Measurements from ENCODE around the gene WASF3.
"Not testable (repeated sequence)": the region's sequence is repeated elsewhere in the genome, so short reads cannot be mapped to it uniquely, and the experiment has no call there.

The WASF3 gene

GRCh38 chr13:26618726-26619125 lies 61.2 kb downstream of the WASF3 start:
- H3K4me3 ChIP-seq (ENCODE audit: low read depth, low read length), result no peak overlapping the region
- no peak for DNase-seq (ENCODE audit: low read depth)

- peak; percentile 45 for DNase-seq (ENCODE audit: low read depth)
- no peak overlapping the region for H3K4me3 ChIP-seq (ENCODE audit: low read depth, low read length)
These were observed 61.9 kb downstream of the WASF3 start for GRCh38 chr13:26619358-26619757.

GRCh38 chr13:26621731-26622401 lies 64.4 kb downstream of the WASF3 start:
- DNase-seq (ENCODE audit: low read depth), result no peak
- H3K4me3 ChIP-seq (ENCODE audit: low read depth, low read length), result no peak overlapping the region

DNA sequence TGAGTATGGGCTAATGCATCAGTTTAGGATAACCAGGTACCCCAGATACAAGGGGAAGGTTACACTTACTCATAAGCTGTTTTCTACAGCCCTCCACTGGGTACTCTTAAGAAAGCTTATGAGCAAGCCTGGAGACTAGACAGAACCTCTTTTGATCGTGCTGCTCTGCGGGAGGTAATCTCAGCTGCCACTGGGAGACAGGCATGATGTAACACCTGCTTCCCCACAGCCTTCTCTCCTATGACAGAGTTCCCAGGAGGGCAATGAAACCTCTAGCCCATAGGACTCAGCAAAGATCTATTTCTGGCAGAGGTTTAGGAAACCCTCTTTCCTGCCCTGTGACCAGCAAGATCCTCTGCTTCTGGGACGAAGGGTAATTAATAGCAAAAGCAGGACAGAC lies 65.6 kb downstream of the WASF3 start:
- peak; percentile 19 for DNase-seq (ENCODE audit: low read depth)
- H3K4me3 ChIP-seq (ENCODE audit: low read depth, low read length), result no peak overlapping the region

DNA sequence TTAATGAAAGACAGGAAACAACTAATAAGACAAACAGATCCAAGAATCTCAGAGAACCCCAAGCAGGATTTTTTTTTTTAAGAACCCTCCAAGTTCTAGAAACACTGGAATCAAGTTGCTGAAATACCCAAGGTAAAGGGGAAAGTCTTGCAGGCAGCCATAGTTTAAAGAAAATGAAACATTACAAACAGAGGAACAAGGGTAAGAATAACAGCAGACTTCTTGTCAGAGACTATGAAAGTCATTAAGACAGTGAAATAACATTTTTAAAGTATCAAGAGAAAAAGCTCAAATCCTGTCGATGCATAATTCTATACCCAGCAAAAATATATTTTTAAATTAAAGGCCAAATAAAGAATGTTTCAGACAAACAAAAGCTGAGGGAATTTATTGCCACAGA lies 67.1 kb downstream of the WASF3 start:
- no peak for DNase-seq (ENCODE audit: low read depth)
- H3K4me3 ChIP-seq (ENCODE audit: low read depth, low read length), result no peak overlapping the region

GRCh38 chr13:26626271-26626670 lies 68.8 kb downstream of the WASF3 start:
- no peak for DNase-seq (ENCODE audit: low read depth)
- H3K4me3 ChIP-seq (ENCODE audit: low read depth, low read length), result no peak overlapping the region

DNA sequence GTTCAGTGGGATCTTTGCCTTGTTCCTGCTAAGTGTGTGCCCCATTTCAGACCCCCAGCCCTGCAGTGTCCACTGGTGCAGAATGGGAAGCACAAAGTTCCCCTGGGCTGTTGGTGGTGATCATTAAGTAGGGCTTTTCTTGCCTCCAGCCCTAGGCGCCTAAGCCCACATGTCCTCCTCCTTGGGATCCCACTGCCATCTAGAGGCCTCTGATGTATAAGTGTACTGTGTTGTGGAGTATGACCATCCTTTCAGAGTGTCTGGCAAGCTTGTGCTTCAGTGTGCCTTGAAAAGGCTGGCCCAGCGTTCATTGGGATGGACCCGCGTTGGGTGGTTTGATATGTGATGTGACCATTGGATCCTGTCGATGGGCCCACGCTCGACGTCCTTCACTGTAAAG lies 71.2 kb downstream of the WASF3 start:
- H3K4me3 ChIP-seq (ENCODE audit: low read depth, low read length), result no peak overlapping the region

GRCh38 chr13:26629260-26629825 lies 71.9 kb downstream of the WASF3 start:
- no peak for DNase-seq (ENCODE audit: low read depth)
- no peak overlapping the region for H3K4me3 ChIP-seq (ENCODE audit: low read depth, low read length)

More for the DNA sequence above, 71.2 kb downstream of the WASF3 start:
- no peak for DNase-seq (ENCODE audit: low read depth)

GRCh38 chr13:26635634-26636033 lies 78.2 kb downstream of the WASF3 start:
- not testable (repeated sequence) for DNase-seq (ENCODE audit: low read depth); H3K4me3 ChIP-seq (ENCODE audit: low read depth, low read length)

DNA sequence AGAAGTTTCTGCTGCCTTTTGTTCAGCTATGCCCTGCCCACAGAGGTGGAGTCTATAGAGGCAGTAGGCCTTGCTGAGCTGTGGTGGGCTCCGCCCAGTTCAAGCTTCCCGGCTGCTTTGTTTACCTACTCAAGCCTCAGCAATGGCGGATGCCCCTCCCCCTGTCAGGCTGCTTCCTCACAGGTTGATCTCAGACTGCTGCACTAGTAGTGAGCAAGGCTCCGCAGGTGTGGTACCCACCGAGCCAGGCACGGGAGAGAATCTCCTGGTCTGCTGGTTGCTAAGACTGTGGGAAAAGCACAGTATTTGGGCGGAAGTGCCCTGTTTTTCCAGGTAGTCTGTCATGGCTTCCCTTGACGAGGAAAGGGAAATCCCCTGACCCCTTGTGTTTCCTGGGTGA lies 78.6 kb downstream of the WASF3 start:
- not testable (repeated sequence) for DNase-seq (ENCODE audit: low read depth); H3K4me3 ChIP-seq (ENCODE audit: low read depth, low read length)

- no peak overlapping the region for H3K4me3 ChIP-seq (ENCODE audit: low read depth, low read length)
- DNase-seq (ENCODE audit: low read depth), result no peak
These were observed 89.1 kb downstream of the WASF3 start for GRCh38 chr13:26646603-26647002.

- DNase-seq (ENCODE audit: low read depth), result no peak
- H3K4me3 ChIP-seq (ENCODE audit: low read depth, low read length), result no peak overlapping the region
These were observed 93.8 kb downstream of the WASF3 start for GRCh38 chr13:26651234-26651633.

GRCh38 chr13:26653310-26653709 lies 95.8 kb downstream of the WASF3 start:
- peak; percentile 62 for DNase-seq (ENCODE audit: low read depth)
- no peak overlapping the region for H3K4me3 ChIP-seq (ENCODE audit: low read depth, low read length)

DNA sequence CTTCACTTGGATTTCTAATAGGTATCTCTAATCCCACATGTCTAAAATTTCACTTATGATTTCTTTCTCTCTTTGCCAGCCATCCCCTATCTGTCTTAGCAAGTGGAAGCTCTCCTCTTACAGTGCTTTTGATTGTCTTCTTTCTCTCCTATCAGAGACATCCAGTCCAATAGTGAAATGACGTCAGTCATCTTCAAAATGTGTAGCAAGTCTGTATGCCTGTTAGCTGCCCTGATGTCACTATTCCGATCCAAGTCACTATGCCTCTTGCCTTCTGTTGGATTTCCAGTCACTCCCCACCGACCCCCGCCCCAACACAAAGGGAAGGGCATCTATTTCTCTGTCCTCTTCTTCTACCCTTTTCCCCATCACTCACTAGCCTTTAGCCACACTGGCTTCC lies 96.4 kb downstream of the WASF3 start:
- DNase-seq (ENCODE audit: low read depth), result no peak
- H3K4me3 ChIP-seq (ENCODE audit: low read depth, low read length), result no peak overlapping the region

DNA sequence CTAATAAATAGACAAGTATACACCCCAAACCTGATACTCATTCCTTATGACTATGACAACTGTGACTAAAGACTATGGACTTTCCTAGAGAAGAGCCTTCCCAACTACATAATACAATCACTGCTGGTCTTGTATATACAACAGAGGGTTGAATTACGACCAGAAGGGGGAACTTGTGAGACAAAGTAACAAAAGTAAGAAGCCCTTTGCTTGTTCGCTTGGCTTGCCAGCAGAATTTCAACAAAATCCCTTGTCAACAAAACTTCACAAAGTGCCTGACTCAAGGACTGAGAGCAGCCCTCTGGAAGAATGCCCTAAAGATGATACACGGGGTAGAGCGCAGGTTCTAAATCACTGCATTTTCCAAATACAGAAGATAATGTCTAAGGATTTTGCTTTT lies 99.4 kb downstream of the WASF3 start:
- H3K4me3 ChIP-seq (ENCODE audit: low read depth, low read length), result no peak overlapping the region
- peak; percentile 25 for DNase-seq (ENCODE audit: low read depth)

DNA sequence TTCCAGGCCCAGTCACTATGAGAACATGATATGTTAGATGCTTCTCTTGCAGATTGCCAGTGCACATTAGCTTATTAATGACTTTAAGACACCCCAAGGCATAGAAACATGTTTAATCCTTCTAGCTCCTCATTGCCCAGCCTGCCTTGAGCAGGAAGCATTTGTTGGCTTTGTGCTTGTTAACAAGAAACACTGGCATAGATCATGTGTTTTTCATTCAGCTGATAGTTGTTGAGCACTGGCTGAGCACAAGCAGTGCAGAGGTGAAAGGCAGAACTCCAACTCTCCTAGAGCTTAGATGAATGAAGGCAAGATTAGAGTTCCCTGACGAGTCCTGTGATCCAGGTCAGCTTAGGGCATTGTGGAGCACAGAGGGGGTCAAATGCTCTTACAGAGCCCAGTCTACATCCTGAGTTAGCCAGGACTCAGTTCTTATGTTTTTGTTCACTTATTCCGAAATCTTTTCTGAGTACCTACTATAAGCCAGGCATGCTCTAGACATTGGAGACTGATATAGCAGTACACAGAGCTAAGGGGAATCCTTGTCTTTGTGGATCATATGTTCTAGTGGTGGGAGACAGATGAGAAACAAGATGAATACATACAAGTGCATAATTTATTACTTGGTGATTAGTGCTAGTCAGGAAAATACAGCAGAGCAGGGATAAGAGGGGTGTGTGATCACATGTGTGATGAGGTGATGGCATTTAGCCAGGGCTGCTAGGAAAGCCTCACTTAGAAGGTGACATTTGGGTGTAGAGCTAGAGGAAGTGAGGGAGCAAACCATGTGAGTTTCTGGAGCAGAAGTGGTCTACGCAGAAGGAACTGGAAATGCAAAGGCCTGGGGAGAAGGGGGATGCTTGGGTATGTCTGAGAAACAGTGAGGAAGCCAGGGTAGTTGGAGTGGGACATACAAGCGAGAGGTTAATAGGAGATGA lies 101.2 kb downstream of the WASF3 start:
- H3K4me3 ChIP-seq (ENCODE audit: low read depth, low read length), result no peak overlapping the region
- DNase-seq (ENCODE audit: low read depth), result no peak

- DNase-seq (ENCODE audit: low read depth), result no peak
- no peak overlapping the region for H3K4me3 ChIP-seq (ENCODE audit: low read depth, low read length)
These were observed 102.7 kb downstream of the WASF3 start for GRCh38 chr13:26660185-26660584.

- H3K4me3 ChIP-seq (ENCODE audit: low read depth, low read length), result no peak overlapping the region
- DNase-seq (ENCODE audit: low read depth), result no peak
These were observed 103.3 kb downstream of the WASF3 start for GRCh38 chr13:26660766-26661165.

DNA sequence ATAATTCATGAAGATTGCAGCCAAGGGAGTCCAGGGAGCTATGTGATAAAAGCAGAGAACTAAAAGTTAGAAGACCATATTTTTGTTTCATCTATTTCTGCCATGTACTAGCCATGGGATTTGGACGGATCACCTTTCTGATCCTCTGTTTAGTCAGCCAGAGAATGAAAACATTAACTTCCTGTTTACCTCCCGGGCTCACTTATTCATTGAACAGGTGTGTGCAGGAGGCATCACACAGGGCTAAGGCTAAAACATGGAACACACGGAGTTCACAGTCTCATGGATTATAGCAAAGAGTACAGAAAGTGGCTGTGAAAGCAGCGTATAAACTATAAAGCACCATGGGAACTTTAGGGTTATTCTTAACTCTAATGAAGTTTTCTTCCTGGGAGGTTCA lies 106.3 kb downstream of the WASF3 start:
- no peak overlapping the region for H3K4me3 ChIP-seq (ENCODE audit: low read depth, low read length)
- no peak for DNase-seq (ENCODE audit: low read depth)

- H3K4me3 ChIP-seq (ENCODE audit: low read depth, low read length), result no peak overlapping the region
- DNase-seq (ENCODE audit: low read depth), result no peak
These were observed 106.8 kb downstream of the WASF3 start for GRCh38 chr13:26664286-26664685.
